HG02678 (cell line): ENCODE results near the gene SLCO3A1.
"Not testable (repeated sequence)": the region's sequence is repeated elsewhere in the genome, so short reads cannot be mapped to it uniquely, and the experiment has no call there.

ENCODE experiments used
- ATAC-seq: cut with Tn5 transposase; IDR thresholded peaks from one replicate; pipeline ENCODE4 v1.9.1; 2021; ENCODE audit warnings: mild to moderate bottlenecking, moderate library complexity; ENCODE audit not compliant: unreplicated experiment

Gene SLCO3A1

DNA sequence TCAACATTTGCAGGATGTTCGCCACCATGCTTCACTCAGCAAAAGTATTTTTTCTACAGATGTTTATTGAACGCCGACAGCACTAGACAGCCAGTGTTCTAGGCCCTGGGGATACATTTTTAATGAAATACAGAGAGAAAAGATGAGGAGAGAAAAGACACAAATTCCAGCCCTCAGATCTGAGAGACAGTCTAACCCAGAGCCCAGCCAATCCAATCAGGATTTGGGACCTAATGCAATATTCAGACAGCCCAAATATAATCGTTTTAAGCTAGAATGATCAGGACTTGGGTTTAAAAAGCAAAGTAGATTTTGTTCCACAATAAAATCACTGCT lies 174.8 kb downstream of the SLCO3A1 start:
- no peak for ATAC-seq

DNA sequence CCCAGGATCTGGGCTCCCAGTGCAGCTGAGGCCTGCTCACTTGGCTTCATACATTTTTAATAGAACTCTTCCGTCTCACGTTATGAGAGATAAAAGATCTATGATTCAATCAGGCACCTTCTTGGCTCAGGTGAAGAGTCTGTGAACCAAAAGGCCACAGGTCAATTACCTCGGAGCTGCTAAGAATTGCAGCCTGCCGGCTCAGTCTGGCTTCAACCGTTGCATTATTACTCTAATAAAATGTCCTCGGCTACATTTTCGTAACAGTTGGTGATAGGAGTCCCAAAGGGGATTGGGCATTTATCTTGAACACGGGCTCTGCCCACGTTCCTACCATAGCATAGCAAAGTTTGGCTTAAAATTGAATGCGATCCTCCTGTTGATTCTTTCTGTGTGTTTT lies 176.3 kb downstream of the SLCO3A1 start:
- ATAC-seq = no peak

DNA sequence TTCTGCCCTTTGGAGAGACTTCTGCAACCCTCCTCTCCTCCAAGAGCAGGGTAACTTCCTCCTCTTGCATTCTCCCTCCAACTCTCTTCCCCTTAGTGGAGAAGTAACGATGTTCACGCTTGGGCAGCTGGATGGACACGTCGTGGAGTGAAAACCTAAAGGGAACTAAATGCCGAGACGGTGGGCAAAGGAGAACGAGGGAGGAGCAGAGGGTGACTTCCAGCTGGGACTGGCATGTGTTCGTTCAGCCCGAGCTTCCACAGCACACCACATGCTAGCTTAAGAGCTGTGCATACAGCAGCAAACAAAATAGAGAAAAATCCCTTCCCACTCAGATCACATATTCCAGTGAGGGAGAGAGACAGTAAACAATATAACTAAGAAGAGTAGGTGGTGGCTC lies 179.8 kb downstream of the SLCO3A1 start:
- no peak for ATAC-seq

GRCh38 chr15:92033723-92034122 lies 180.2 kb downstream of the SLCO3A1 start:
- ATAC-seq = no peak

DNA sequence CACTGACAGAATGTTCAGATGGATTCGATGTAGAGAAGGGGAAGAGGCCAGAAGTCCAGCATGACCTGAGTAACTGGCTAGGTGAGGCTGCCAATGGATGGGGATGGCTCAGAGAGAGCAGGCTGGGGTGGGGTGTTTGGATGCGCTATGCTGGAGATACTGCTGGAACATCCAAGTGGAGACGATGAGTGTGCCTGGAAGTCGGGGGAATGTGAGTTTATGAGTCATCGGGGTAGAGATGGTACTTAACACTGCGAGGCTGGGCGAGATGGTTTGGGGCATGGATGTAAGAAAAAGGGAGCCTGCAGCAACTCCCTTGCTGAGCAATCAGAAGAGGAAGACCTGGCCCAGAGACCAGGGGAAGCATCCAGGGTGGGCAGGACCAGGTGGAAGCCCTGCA lies 180.7 kb downstream of the SLCO3A1 start:
- ATAC-seq = no peak

DNA sequence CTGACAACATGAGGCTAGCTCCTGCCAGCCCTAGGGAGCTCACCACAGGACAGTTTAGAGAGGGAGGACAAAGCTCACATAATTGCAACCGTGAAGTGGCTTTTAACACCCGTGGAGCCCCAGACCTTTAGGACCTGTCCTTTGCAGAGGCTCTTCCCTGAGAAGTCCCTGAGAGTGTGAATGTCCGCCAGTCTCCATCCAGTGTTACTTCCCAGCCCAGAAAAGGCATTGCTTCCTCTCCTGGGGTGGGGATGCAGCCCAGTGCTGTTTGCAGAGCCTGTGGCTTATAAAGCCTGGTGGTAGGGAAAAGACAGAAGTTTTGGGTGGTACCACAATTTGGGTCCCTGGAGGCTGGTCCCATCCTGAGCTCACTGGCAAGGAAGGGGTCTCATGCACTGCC lies 182.0 kb downstream of the SLCO3A1 start:
- no peak for ATAC-seq

DNA sequence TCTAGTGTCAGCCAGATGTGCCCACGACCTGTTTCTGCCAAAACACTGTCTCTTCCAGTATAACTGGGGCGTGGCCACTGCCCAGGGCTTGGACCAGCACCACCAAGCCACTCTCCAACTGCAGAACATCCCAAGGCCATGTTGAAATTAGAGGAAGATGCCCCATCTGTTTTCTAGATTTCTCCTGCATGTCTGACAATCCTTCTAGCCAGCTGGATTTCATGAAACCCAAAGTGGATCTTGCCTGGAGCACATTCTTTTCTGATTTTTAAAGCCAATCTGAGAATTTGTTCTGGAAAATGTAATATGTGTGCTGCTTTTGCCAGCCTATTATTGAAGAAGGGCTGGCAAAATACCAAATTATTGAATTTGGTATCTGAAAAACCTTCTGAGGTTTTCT lies 182.5 kb downstream of the SLCO3A1 start:
- no peak for ATAC-seq

DNA sequence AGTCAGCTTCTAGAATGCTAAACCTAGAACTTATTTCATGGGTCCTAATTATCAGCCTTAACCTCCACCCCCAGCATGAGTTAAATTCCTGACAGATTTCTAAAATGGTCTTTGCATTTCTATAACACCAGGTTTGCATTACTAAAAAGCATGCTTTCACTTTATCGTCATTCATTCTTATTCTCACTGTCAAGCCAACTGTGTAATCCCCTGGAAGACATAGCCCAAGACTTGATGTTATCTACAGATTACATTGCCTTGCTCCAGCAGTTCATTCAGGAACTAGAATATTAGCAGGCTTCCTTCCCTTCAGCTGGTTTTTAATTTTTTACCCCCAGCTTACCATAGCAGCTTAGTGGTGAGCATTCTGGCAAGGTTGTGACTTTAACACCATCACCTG lies 184.0 kb downstream of the SLCO3A1 start:
- ATAC-seq = no peak

DNA sequence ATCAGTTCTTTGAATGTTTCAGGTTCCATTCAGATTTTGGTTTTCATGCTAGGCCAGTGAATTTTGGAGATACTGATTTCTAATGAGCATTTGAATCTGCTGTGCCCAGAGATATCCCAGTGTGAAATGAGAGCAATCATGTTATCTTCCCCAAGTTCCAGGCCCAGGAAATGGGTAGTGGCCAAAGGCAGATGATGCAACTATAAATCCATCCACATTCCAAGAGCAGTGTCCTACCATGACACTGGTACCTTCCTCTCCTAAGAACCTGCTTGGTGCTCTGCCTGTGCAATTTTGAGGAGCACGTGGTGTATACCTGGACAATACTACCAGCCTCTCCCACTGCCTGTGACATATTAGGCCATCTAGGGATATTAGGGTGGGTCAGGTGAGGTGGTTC lies 186.8 kb downstream of the SLCO3A1 start:
- no peak for ATAC-seq

GRCh38 chr15:92041371-92041770 lies 187.9 kb downstream of the SLCO3A1 start:
- no peak for ATAC-seq

DNA sequence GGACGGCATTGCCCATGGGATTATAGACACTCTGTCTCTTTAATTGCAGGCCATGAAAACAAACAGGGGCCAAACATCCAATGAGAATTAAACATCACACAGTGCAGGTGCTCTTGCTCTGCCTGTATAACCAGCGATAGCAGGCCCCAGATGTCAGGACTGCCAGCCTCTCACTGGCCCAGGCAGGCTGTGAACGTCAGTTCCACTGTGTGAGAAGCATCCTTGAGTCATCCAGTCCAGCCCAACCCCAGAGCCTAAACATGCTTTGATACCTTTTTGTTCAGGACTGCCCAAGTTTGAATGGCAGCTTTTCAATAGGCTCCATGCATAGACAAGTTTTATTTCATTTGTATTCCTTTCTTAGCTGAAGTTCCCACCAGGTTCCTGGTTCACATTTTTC lies 189.8 kb downstream of the SLCO3A1 start:
- ATAC-seq = no peak

DNA sequence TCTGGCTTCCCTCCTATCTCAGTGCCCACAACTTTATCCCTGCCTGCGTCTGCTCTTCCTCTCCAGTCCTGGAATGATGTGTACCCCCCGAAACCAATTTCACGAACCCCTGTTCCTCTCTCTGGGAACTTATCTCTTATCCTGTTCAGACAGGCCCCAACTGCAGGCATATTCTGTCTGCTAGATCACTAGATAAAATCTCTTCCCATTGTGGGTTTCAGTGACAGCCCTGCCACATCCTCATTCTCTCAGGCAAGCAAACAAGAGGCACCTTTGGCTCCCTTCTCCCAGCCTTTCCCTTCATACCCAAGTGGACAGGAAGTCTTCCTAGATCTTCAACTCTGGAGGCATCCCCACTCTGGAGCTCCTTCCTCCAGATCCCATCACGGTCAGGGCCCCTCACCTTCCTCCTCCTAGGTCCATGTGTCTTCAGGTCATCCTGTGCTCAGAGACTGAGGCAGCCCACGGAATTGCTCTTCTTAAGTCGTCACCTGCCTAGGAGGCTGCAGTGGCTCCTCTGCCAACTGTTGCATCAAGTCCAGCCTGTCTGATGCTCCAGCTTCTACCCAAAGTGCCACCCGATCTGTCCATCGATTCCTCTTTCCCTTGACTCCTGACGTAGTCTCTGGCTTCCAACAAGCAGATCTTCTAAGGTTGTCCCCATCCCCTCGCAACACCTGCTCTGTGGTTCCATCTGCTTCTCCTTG lies 190.8 kb downstream of the SLCO3A1 start:
- ATAC-seq = no peak

DNA sequence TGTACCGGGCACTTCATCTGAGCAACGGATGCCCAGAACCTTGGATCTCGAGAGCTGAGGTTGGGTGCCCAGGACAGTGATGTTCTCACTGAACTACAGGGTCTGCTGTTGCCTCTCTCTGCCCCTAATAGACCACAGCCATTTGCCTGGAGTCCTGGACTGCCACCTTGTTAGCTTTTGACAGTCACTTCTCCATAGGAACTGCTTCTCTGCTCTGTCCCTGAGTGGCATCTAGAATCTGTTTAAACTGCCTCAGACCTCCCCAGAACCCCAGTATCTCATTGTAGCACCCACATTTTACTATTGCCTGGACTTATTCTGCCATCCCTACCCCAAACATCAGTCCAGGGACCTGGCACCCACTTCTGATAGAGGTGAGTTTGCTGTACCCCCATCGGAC lies 194.4 kb downstream of the SLCO3A1 start:
- no peak for ATAC-seq

DNA sequence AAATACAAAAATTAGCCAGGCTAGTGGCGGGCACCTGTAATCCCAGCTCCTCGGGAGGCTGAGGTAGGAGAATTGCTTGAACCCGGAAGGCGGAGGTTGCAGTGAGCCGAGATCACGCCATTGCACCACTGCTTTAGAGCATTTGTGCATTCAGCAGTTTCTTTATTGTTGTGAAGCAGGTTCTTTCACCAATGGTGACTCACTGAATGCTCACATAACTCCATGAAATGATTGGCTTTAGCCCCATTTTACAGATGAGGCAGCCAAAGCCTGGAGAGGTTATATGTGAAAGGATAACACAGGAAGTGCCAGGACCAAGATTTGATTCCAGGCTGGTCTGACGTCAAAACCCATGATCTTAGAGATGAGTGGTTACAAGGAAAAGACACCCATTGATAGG lies 195.2 kb downstream of the SLCO3A1 start:
- no peak for ATAC-seq

DNA sequence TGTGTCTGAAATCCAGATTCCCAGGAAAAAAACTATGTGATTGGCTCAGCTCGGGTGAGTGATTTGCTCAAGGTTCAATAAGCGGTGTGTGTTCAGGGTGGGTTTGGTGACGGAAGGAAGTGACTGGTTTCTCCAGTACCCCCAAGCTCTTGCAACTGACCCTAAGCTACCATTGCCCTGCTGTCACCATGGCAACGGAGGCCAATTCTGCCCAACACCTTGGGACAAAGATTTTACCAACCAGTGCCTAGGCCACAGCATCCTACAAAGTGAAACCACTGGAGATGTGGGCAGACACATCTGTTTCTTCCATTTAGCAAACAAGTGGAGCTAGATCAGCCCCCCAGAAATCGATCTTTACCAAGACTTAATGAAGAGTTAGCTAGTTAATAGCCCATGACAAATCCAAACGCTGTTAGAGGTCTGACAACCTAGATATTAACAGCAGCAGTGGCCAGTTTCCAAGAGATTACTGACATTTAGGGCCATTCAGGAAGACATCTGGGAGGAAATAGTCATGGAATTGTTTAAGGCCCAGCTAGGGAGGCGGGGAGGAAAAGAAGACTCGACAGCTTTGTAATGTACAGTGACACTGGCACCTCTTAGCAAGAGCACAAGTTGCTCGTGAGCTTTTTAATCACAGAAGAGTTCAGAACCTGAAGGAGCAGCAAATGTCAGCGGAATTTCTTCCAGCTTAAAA lies 195.9 kb downstream of the SLCO3A1 start:
- ATAC-seq = no peak

DNA sequence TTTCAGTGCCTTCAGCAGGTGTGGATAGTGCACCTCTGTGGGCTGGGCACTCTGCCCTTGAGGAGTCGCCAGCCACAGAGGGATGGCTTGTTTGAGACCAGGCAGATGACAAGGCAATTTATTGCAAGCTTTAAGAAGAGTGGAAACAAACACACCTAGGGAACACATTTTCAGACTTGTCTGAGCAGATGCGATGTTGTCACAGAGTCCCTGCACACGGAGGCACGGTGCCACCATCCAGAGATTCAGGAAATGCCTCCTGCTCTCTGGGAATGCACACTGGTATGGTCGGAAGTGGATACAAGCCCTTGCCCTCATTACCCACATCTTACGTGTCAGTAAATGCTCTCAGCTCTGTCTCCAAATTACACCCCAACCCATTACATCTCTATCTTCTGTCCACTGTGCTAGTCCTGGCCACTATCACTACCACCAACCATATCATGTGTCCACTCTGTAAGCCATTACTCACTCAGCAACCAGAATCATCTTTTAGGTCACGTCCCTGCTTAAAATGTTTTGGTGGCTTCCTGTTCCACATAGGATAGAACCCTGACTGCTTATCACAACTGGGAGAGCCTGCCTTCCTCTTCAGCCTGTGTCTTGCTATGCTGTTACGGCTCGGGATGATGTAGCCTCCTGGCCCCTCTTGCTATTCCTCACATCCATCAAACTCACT lies 196.9 kb downstream of the SLCO3A1 start:
- ATAC-seq = no peak

- ATAC-seq = no peak
These were observed 198.2 kb downstream of the SLCO3A1 start for GRCh38 chr15:92051716-92052115.

DNA sequence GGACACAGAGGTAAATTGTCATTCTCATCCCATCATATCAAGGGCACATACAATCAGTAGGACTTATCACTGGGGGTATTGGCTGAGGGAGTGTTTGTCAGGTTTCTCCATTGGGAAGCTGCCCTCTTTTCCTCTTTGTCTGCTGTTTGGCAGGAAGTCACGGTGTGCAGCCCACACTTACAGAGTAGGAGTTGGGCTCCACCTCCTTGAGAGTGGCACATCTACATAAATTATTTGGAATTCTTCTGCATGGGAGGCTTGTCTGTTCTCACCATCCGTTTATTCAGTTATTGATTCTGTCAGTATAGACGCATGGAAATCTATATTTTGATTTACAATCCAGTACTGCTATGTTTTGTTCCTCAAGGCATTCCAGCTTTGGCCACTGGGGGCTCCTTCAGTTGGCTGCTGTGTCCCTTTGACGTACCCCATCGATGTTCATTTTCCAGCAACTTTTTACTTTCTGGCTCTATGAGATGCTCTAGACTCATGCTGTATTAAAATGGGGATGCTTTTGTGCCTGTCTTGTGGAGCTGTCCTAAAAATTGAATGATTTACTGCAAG lies 200.3 kb downstream of the SLCO3A1 start:
- no peak for ATAC-seq

DNA sequence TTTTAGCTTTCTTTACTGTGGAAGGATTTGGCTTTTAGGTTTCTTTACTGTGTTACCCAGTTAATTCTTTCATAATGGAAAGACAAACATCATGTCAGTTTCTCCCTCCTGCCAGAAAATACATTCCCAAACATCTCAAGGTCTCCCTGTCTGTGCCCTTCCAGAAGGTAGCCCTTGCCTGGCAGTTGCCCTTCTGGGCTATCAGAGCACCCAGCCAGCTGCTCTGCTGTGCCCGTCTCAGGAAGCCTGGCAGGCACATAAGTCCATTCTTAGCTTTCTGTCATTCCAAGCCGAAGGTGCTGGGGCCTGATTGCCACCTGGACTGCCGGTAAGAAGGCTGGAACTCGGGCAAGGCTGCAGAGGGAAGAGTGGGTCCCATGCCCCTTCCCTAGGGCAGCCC lies 203.4 kb downstream of the SLCO3A1 start:
- ATAC-seq = no peak

DNA sequence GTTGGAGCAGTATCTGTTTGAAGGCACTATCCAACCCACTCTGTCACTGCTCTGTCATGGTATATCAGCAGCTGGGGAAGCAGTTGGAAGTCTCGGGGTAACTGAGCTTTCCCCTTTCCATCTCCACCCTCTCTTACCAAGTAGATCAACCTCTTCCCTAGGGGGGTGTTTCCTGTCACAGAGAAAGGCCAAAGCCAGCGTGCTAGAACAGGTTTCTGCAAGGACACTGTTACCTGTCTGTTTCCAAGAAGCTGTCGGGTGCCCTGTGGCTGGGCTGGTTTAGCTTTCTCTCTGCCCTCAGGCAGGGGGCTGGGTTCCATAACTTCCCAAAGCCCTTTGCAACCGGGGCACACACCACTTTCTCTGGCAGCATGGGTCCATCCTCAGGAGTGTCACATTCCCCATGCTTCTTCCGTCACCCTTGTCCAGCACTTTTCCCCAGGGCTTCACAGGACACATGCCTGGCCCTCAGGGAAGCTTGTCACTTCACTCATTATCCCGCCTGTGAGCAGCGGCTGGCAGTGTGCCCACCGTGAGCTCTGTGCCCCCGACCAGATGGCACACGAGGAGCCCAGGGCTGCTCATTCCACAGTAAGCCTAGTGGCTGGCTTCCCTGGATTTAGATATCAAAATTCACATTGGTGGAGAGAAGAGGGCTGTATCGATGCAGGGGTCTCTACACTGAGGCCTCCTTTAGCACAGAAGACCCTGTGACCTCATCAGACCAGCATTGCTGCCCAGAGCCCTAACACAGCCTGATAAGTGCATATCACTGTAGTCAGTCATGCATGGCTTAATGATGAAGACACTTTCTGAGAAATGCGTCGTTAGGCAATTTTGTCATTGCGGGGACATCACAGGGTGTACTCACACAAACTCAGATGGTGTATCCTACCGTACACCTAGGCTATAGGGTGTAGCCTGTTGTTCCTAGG lies 205.8 kb downstream of the SLCO3A1 start:
- ATAC-seq = no peak

GRCh38 chr15:92059971-92060311 lies 206.4 kb downstream of the SLCO3A1 start:
- ATAC-seq = not testable (repeated sequence)
